ENCODE measurements around the gene KCNK18.

DNA sequence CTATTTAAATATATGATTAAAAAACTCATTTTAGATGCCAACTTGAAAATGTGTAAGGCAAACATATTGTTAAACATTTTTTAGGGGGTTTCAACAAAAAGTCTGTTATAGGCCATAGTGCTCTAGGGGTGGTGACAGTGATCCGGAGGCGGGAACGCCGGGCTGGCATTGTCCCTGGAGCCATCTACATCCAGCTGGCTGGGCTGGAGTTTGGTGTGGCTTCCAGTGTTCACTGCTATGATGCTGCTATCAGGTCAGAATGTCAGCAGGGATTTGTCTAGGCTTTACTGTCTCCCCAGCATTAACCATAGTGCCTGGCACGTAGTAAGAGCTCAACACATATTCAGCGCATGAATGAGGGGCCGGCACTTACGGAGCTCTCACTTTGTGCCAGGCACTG, 41.8 kb downstream of the KCNK18 start:
- TF ChIP-seq CTCF (IDR thresholded peaks at IDR 0.05; ENCODE audit: extremely low read depth in 1 of 2, insufficient read depth in 1 of 2, low read depth in 1 of 2, low read length in 2 of 2), result no peak
- TF ChIP-seq EZH2 (IDR thresholded peaks at IDR 0.05; ENCODE audit: borderline replicate concordance, low read depth, low read length, severe bottlenecking), result no peak
- TF ChIP-seq JUN (IDR thresholded peaks at IDR 0.05; ENCODE audit: borderline replicate concordance, insufficient read depth, insufficient read length, low read depth), result no peak
- no peak for TF ChIP-seq FOS (IDR thresholded peaks at IDR 0.05; ENCODE audit: borderline replicate concordance, insufficient read depth, low read length)
- no peak for TF ChIP-seq POLR2AphosphoS5 (IDR thresholded peaks at IDR 0.05; ENCODE audit: insufficient read depth, low read depth, low read length)
- TF ChIP-seq GATA2 (IDR thresholded peaks at IDR 0.05; ENCODE audit: insufficient read depth, insufficient read length, low read depth, low read length), result no peak
